CD4-positive, alpha-beta T cell (primary cell): Measurements from ENCODE around the gene KICS2. TPM values are rescaled to one million over a fixed set of nuclear protein-coding genes. Genes with fewer than 3 reads are reported as not detected.

Experiments used
- ATAC-seq: fragments of 200-7000 bp; cut with Tn5 transposase; one replicate; pipeline ENCODE4 v1.10.0; 2022; ENCODE audit warnings: mild to moderate bottlenecking; ENCODE audit not compliant: poor library complexity
- CTCF ChIA-PET: fragments of 350-600 bp; sonication (Branson Sonifier 250); formaldehyde crosslinking; loops from one replicate; lab custom pipeline; 2021; ENCODE audit warnings: antibody characterized with exemption, inconsistent platforms; lab: Charles Lee
- POLR2A ChIA-PET: fragments of 350-600 bp; sonication (Branson Sonifier 250); formaldehyde crosslinking; loops from one replicate; lab custom pipeline; 2021; ENCODE audit warnings: antibody characterized with exemption, inconsistent platforms; lab: Charles Lee
- DNase-seq, 14 experiments: peaks; one replicate each; pipeline ENCODE4 v3.0.0-alpha.2; 2013 to 2020; ENCODE audit warnings: mixed read lengths in 2 of 14
- H3K27ac ChIP-seq, 2 donors: one replicate each; pipeline versions ENCODE4 v1.5.1 to v1.7.0; 2013; ENCODE audit warnings: low read length in 2 of 2, low read depth in 1 of 2, mild to moderate bottlenecking in 1 of 2
- H3K27me3 ChIP-seq, 2 experiments: 1 replicate in 1 of 2; 2 replicates in 1 of 2; pipeline versions ENCODE4 v1.6.1 to v1.7.0; 2013; ENCODE audit warnings: low read length in 2 of 2, control low read depth in 1 of 2, mild to moderate bottlenecking in 1 of 2, moderate library complexity in 1 of 2; ENCODE audit not compliant: insufficient read depth in 2 of 2, control insufficient read depth in 1 of 2
- H3K36me3 ChIP-seq: one replicate; pipeline ENCODE4 v1.6.1; 2013; ENCODE audit warnings: low read length, control low read depth; ENCODE audit not compliant: insufficient read depth
- H3K4me1 ChIP-seq: one replicate; pipeline ENCODE4 v1.6.1; 2013; ENCODE audit warnings: low read length, control low read depth; ENCODE audit not compliant: insufficient read depth
- H3K4me3 ChIP-seq: one replicate; pipeline ENCODE4 v1.5.1; 2013; ENCODE audit warnings: mild to moderate bottlenecking, low read length, moderate library complexity
- H3K9me3 ChIP-seq, 2 experiments: 1 replicate in 1 of 2; 2 replicates in 1 of 2; pipeline versions ENCODE4 v1.6.1 to v1.7.0; 2013; ENCODE audit warnings: low read length in 2 of 2, mild to moderate bottlenecking in 2 of 2, control low read depth in 1 of 2, moderate library complexity in 1 of 2; ENCODE audit not compliant: control insufficient read depth in 1 of 2, insufficient read depth in 1 of 2
- H3K27ac Mint-ChIP-seq: one replicate; pipeline ENCODE4 v1.8.0; 2020; ENCODE audit warnings: mixed read lengths
- H3K27me3 Mint-ChIP-seq: one replicate; pipeline ENCODE4 v1.8.0; 2021; ENCODE audit warnings: mixed read lengths
- H3K36me3 Mint-ChIP-seq: one replicate; pipeline ENCODE4 v1.8.0; 2021; ENCODE audit warnings: low read depth, mixed read lengths
- H3K4me1 Mint-ChIP-seq: one replicate; pipeline ENCODE4 v1.8.0; 2021; ENCODE audit warnings: low read depth, mixed read lengths
- H3K4me3 Mint-ChIP-seq: one replicate; pipeline ENCODE4 v1.8.0; 2020; ENCODE audit warnings: mild to moderate bottlenecking, mixed read lengths
- H3K9me3 Mint-ChIP-seq: one replicate; pipeline ENCODE4 v1.8.0; 2020; ENCODE audit warnings: mixed read lengths
- CTCF ChIP-seq: fragments of 200-600 bp; IDR thresholded peaks from one replicate; pipeline ENCODE4 v1.8.0; 2022; ENCODE audit warnings: antibody characterized with exemption, mild to moderate bottlenecking
- intact Hi-C, 2 experiments: fragments of 100-400 bp; cut with DNase I in 1 of 2; cut with micrococcal nuclease in 1 of 2; formaldehyde crosslinking; loops; one replicate each; pipeline versions ENCODE4 v1.15.1 to v1.9.0; 2023 to 2025; cut with DNase I, micrococcal nuclease
- total RNA-seq, 174 experiments: library from RNA in 2 of 174; stranded (reverse) in 2 of 174; gene quantifications; one replicate each; pipeline ENCODE4 v1.2.3 and lab custom pipeline; 2021 to 2026

Gene KICS2
- total RNA-seq, 2 experiments from 2014 or later, result 13.6 to 14.0 TPM

GRCh38 chr12:64212119-64212746 is 9.9 kb downstream of the KICS2 start:
- H3K4me1 ChIP-seq, result no peaks in the 10 kb centered on the region
- TF ChIP-seq CTCF, result no peak
- Mint-ChIP-seq H3K9me3 (no peaks in the 10 kb centered on the region), H3K27ac (no peak overlapping the region), H3K27me3 (no peaks in the 10 kb centered on the region), H3K4me1 (no peaks in the 10 kb centered on the region), H3K36me3 (peaks cover 64% of the 10 kb centered on the region), H3K4me3 (no peak overlapping the region)
- H3K27me3 ChIP-seq, result no peaks in the 10 kb centered on the region
- intact Hi-C loops, result no loop called here
- no peak overlapping the region for H3K4me3 ChIP-seq
- no peaks in the 10 kb centered on the region for H3K9me3 ChIP-seq
- no peak for DNase-seq
- ChIA-PET POLR2A (no interaction called here), CTCF (no interaction called here)
- H3K36me3 ChIP-seq, result peaks cover 38% of the 10 kb centered on the region
- ATAC-seq, result no peak
- H3K27ac ChIP-seq, result no peak overlapping the region

- no peak for TF ChIP-seq CTCF
- ChIA-PET POLR2A (no interaction called here), CTCF (interaction anchor here (0.7 kb wide), 1 partner anchor 684 kb away, joined by 3 read pairs; no protein-coding TSS in a partner anchor)
- Histone ChIP-seq H3K36me3 (peaks cover 36% of the 10 kb centered on the region), H3K4me1 (no peaks in the 10 kb centered on the region), H3K4me3 (no peak overlapping the region), H3K27ac (no peak overlapping the region), H3K27me3 (no peaks in the 10 kb centered on the region), H3K9me3 (no peaks in the 10 kb centered on the region)
- Mint-ChIP-seq H3K4me1 (no peaks in the 10 kb centered on the region), H3K4me3 (no peak overlapping the region), H3K36me3 (peaks cover 73% of the 10 kb centered on the region), H3K27me3 (no peaks in the 10 kb centered on the region), H3K27ac (no peak overlapping the region), H3K9me3 (no peaks in the 10 kb centered on the region)
- ATAC-seq (no peak), DNase-seq (no peak)
- intact Hi-C loops, result no loop called here
Observed at GRCh38 chr12:64207453-64207852, 14.6 kb downstream of the KICS2 start.

- Mint-ChIP-seq H3K9me3 (no peaks in the 10 kb centered on the region), H3K4me3 (no peak overlapping the region), H3K4me1 (no peaks in the 10 kb centered on the region), H3K27me3 (no peaks in the 10 kb centered on the region), H3K27ac (no peak overlapping the region), H3K36me3 (peaks cover 63% of the 10 kb centered on the region)
- H3K4me3 ChIP-seq, result no peak overlapping the region
- peaks cover 24% of the 10 kb centered on the region for H3K36me3 ChIP-seq
- H3K4me1 ChIP-seq, result no peaks in the 10 kb centered on the region
- peaks cover 0 to 3% of the 10 kb centered on the region in 2 experiments for H3K9me3 ChIP-seq
- TF ChIP-seq CTCF, result no peak
- H3K27ac ChIP-seq, result no peak overlapping the region
- ATAC-seq, result no peak
- no peaks in the 10 kb centered on the region for H3K27me3 ChIP-seq
- intact Hi-C loops, result no loop called here
- ChIA-PET POLR2A (no interaction called here), CTCF (no interaction called here)
- DNase-seq, result no peak
Observed at GRCh38 chr12:64205542-64205941, 16.6 kb downstream of the KICS2 start.
